ENCODE measurements around the gene IL6. TPM values are rescaled to one million over a fixed set of nuclear protein-coding genes. Genes with fewer than 3 reads are reported as not detected.
"Not testable (repeated sequence)": the region's sequence is repeated elsewhere in the genome, so short reads cannot be mapped to it uniquely, and the experiment has no call there.

The IL6 gene
- total RNA-seq, 1 donor, result 52.8 TPM

- Histone ChIP-seq H3K4me3 (ENCODE audit: insufficient read depth, low read length) (no peak overlapping the region), H3K4me1 (ENCODE audit: insufficient read depth, low read length) (no peaks in the 10 kb centered on the region), H3K27me3 (ENCODE audit: insufficient read depth, low read length) (no peaks in the 10 kb centered on the region), H3K36me3 (ENCODE audit: insufficient read depth, low read length) (no peaks in the 10 kb centered on the region), H2AFZ (ENCODE audit: low read length) (peak overlapping the region; percentile 54), H3K27ac (ENCODE audit: low read depth, low read length) (no peak overlapping the region), H4K20me1 (ENCODE audit: insufficient read depth, low read length) (no peaks in the 10 kb centered on the region), H3K4me2 (ENCODE audit: insufficient read depth, low read length) (no peak overlapping the region), H3K79me2 (ENCODE audit: insufficient read depth, low read length) (no peaks in the 10 kb centered on the region), H3K9me3 (ENCODE audit: low read depth, low read length) (no peaks in the 10 kb centered on the region)
- TF ChIP-seq CTCF (IDR thresholded peaks at IDR 0.05; ENCODE audit: extremely low read depth, low read depth, low read length), result no peak
- no peak for DNase-seq (ENCODE audit: insufficient read length, low spot score, missing footprints)
Measured at GRCh38 chr7:22688084-22688483, 38.9 kb upstream of the IL6 start.

- H3K4me1 ChIP-seq (ENCODE audit: insufficient read depth, low read length); H3K9me3 ChIP-seq (ENCODE audit: low read depth, low read length); H3K79me2 ChIP-seq (ENCODE audit: insufficient read depth, low read length); H3K4me2 ChIP-seq (ENCODE audit: insufficient read depth, low read length); H3K27ac ChIP-seq (ENCODE audit: low read depth, low read length); H2AFZ ChIP-seq (ENCODE audit: low read length); H3K27me3 ChIP-seq (ENCODE audit: insufficient read depth, low read length); DNase-seq (ENCODE audit: insufficient read length, low spot score, missing footprints); H4K20me1 ChIP-seq (ENCODE audit: insufficient read depth, low read length); H3K36me3 ChIP-seq (ENCODE audit: insufficient read depth, low read length); H3K4me3 ChIP-seq (ENCODE audit: insufficient read depth, low read length): not testable (repeated sequence)
Measured at GRCh38 chr7:22688934-22689333, 38.1 kb upstream of the IL6 start.

- Histone ChIP-seq H2AFZ (ENCODE audit: low read length) (no peak overlapping the region), H3K79me2 (ENCODE audit: insufficient read depth, low read length) (no peaks in the 10 kb centered on the region), H3K4me3 (ENCODE audit: insufficient read depth, low read length) (no peak overlapping the region), H3K27me3 (ENCODE audit: insufficient read depth, low read length) (no peaks in the 10 kb centered on the region), H4K20me1 (ENCODE audit: insufficient read depth, low read length) (no peaks in the 10 kb centered on the region), H3K36me3 (ENCODE audit: insufficient read depth, low read length) (no peaks in the 10 kb centered on the region), H3K4me1 (ENCODE audit: insufficient read depth, low read length) (peaks cover 3% of the 10 kb centered on the region), H3K4me2 (ENCODE audit: insufficient read depth, low read length) (no peak overlapping the region), H3K27ac (ENCODE audit: low read depth, low read length) (no peak overlapping the region), H3K9me3 (ENCODE audit: low read depth, low read length) (no peaks in the 10 kb centered on the region)
- no peak for DNase-seq (ENCODE audit: insufficient read length, low spot score, missing footprints)
- no peak for TF ChIP-seq CTCF (IDR thresholded peaks at IDR 0.05; ENCODE audit: extremely low read depth, low read depth, low read length)
Measured at GRCh38 chr7:22694597-22695207, 32.3 kb upstream of the IL6 start.

GRCh38 chr7:22695476-22696132 lies 31.4 kb upstream of the IL6 start:
- Histone ChIP-seq H3K4me1 (ENCODE audit: insufficient read depth, low read length) (peaks cover 8% of the 10 kb centered on the region), H3K27ac (ENCODE audit: low read depth, low read length) (no peak overlapping the region), H4K20me1 (ENCODE audit: insufficient read depth, low read length) (no peaks in the 10 kb centered on the region), H3K4me3 (ENCODE audit: insufficient read depth, low read length) (no peak overlapping the region), H3K4me2 (ENCODE audit: insufficient read depth, low read length) (no peak overlapping the region), H3K36me3 (ENCODE audit: insufficient read depth, low read length) (no peaks in the 10 kb centered on the region), H3K27me3 (ENCODE audit: insufficient read depth, low read length) (no peaks in the 10 kb centered on the region), H3K79me2 (ENCODE audit: insufficient read depth, low read length) (no peaks in the 10 kb centered on the region), H3K9me3 (ENCODE audit: low read depth, low read length) (no peaks in the 10 kb centered on the region), H2AFZ (ENCODE audit: low read length) (no peak overlapping the region)
- no peak for DNase-seq (ENCODE audit: insufficient read length, low spot score, missing footprints)
- no peak for TF ChIP-seq CTCF (IDR thresholded peaks at IDR 0.05; ENCODE audit: extremely low read depth, low read depth, low read length)
